ENCODE data around the gene AGMO.

AGMO gene

GRCh38 chr7:15487896-15488295, 73.9 kb downstream of the AGMO start:
- Histone ChIP-seq H4K20me1 (ENCODE audit: insufficient read depth, low read length, poor library complexity, severe bottlenecking) (no peaks in the 10 kb centered on the region), H3K36me3 (ENCODE audit: insufficient read depth, low read length) (no peaks in the 10 kb centered on the region), H3K4me2 (ENCODE audit: low read depth, low read length, poor library complexity, severe bottlenecking) (no peak overlapping the region), H3K79me2 (ENCODE audit: insufficient read depth, low read length) (no peaks in the 10 kb centered on the region), H3K27me3 (ENCODE audit: insufficient read depth, low read length, poor library complexity, severe bottlenecking) (no peaks in the 10 kb centered on the region), H3K9me2 (replicated peaks; ENCODE audit: low read depth, low read length) (no peaks in the 10 kb centered on the region), H3K9me3 (ENCODE audit: insufficient read depth, low read depth, low read length) (no peaks in the 10 kb centered on the region), H2AFZ (ENCODE audit: low read length) (no peak overlapping the region), H3F3A (ENCODE audit: low read depth) (no peaks in the 10 kb centered on the region), H3K4me3 (ENCODE audit: low read length, poor library complexity, severe bottlenecking) (no peak overlapping the region), H3K4me1 (ENCODE audit: insufficient read depth, low read length, poor library complexity, severe bottlenecking) (no peaks in the 10 kb centered on the region), H3K9ac (ENCODE audit: low read depth, low read length, poor library complexity, severe bottlenecking) (no peak overlapping the region)
- TF ChIP-seq EZH2phosphoT487 (IDR thresholded peaks at IDR 0.05; ENCODE audit: borderline replicate concordance) (no peak), CTCF (conservative IDR thresholded peaks at IDR 0.05; ENCODE audit: low read length) (no peak)

- Histone ChIP-seq H4K20me1 (ENCODE audit: insufficient read depth, low read length, poor library complexity, severe bottlenecking) (no peaks in the 10 kb centered on the region), H3K4me3 (ENCODE audit: low read length, poor library complexity, severe bottlenecking) (no peak overlapping the region), H3K9me3 (ENCODE audit: insufficient read depth, low read depth, low read length) (no peaks in the 10 kb centered on the region), H3K9ac (ENCODE audit: low read depth, low read length, poor library complexity, severe bottlenecking) (no peak overlapping the region), H3K79me2 (ENCODE audit: insufficient read depth, low read length) (no peaks in the 10 kb centered on the region), H3K27me3 (ENCODE audit: insufficient read depth, low read length, poor library complexity, severe bottlenecking) (no peaks in the 10 kb centered on the region), H3K36me3 (ENCODE audit: insufficient read depth, low read length) (no peaks in the 10 kb centered on the region), H3K4me1 (ENCODE audit: insufficient read depth, low read length, poor library complexity, severe bottlenecking) (no peaks in the 10 kb centered on the region), H2AFZ (ENCODE audit: low read length) (no peak overlapping the region), H3K4me2 (ENCODE audit: low read depth, low read length, poor library complexity, severe bottlenecking) (no peak overlapping the region), H3K9me2 (replicated peaks; ENCODE audit: low read depth, low read length) (no peaks in the 10 kb centered on the region), H3F3A (ENCODE audit: low read depth) (no peaks in the 10 kb centered on the region)
- TF ChIP-seq CTCF (conservative IDR thresholded peaks at IDR 0.05; ENCODE audit: low read length) (no peak), EZH2phosphoT487 (IDR thresholded peaks at IDR 0.05; ENCODE audit: borderline replicate concordance) (no peak)
Observed at GRCh38 chr7:15485998-15486397, 75.8 kb downstream of the AGMO start.

- H3K4me3 ChIP-seq (ENCODE audit: low read length, poor library complexity, severe bottlenecking) = no peak overlapping the region
Observed at GRCh38 chr7:15485431-15485830, 76.4 kb downstream of the AGMO start.

More at GRCh38 chr7:15485431-15485830, 76.4 kb downstream of the AGMO start:
- H3K9me2 ChIP-seq (replicated peaks; ENCODE audit: low read depth, low read length) = no peaks in the 10 kb centered on the region
- no peaks in the 10 kb centered on the region for H3F3A ChIP-seq (ENCODE audit: low read depth)
- no peak for TF ChIP-seq CTCF (conservative IDR thresholded peaks at IDR 0.05; ENCODE audit: low read length)
- no peak for TF ChIP-seq EZH2phosphoT487 (IDR thresholded peaks at IDR 0.05; ENCODE audit: borderline replicate concordance)
- no peaks in the 10 kb centered on the region for H4K20me1 ChIP-seq (ENCODE audit: insufficient read depth, low read length, poor library complexity, severe bottlenecking)
- H3K9me3 ChIP-seq (ENCODE audit: insufficient read depth, low read depth, low read length) = no peaks in the 10 kb centered on the region
- H3K9ac ChIP-seq (ENCODE audit: low read depth, low read length, poor library complexity, severe bottlenecking) = no peak overlapping the region
- H3K36me3 ChIP-seq (ENCODE audit: insufficient read depth, low read length) = no peaks in the 10 kb centered on the region
- no peak overlapping the region for H3K4me2 ChIP-seq (ENCODE audit: low read depth, low read length, poor library complexity, severe bottlenecking)
- no peaks in the 10 kb centered on the region for H3K79me2 ChIP-seq (ENCODE audit: insufficient read depth, low read length)
- H2AFZ ChIP-seq (ENCODE audit: low read length) = no peak overlapping the region
- no peaks in the 10 kb centered on the region for H3K4me1 ChIP-seq (ENCODE audit: insufficient read depth, low read length, poor library complexity, severe bottlenecking)
- no peaks in the 10 kb centered on the region for H3K27me3 ChIP-seq (ENCODE audit: insufficient read depth, low read length, poor library complexity, severe bottlenecking)

Measured in Loucy (cell line).